Islet of Langerhans (tissue), 1 donor: ENCODE results near the gene C3orf20.
"Not testable (repeated sequence)": the region's sequence is repeated elsewhere in the genome, so short reads cannot be mapped to it uniquely, and the experiment has no call there.

ENCODE experiments used
- FAIRE-seq: peaks from one replicate; lab custom pipeline; 2011; peaks lifted over from hg19 to GRCh38; lab: Jason Lieb, UNC

The C3orf20 gene

GRCh38 chr3:14700891-14701290 is 25.9 kb downstream of the C3orf20 start:
- FAIRE-seq: no peak

- FAIRE-seq: no peak
Measured at GRCh38 chr3:14701676-14702075, 26.7 kb downstream of the C3orf20 start.

GRCh38 chr3:14703128-14703750 is 28.3 kb downstream of the C3orf20 start:
- no peak for FAIRE-seq

- no peak for FAIRE-seq
Measured at GRCh38 chr3:14703791-14704190, 28.9 kb downstream of the C3orf20 start.

- no peak for FAIRE-seq
Measured at GRCh38 chr3:14706096-14706495, 31.2 kb downstream of the C3orf20 start.

GRCh38 chr3:14716591-14716990 is 41.6 kb downstream of the C3orf20 start:
- FAIRE-seq: no peak

GRCh38 chr3:14717307-14717706 is 42.4 kb downstream of the C3orf20 start:
- FAIRE-seq: no peak

GRCh38 chr3:14718539-14718938 is 43.6 kb downstream of the C3orf20 start:
- FAIRE-seq: no peak

- no peak for FAIRE-seq
Measured at GRCh38 chr3:14719006-14719405, 44.1 kb downstream of the C3orf20 start.

GRCh38 chr3:14721126-14721864 is 46.4 kb downstream of the C3orf20 start:
- no peak for FAIRE-seq

- no peak for FAIRE-seq
Measured at GRCh38 chr3:14725013-14725412, 50.1 kb downstream of the C3orf20 start.

- FAIRE-seq: no peak
Measured at GRCh38 chr3:14725564-14726440, 50.9 kb downstream of the C3orf20 start.

GRCh38 chr3:14726441-14726780 is 51.5 kb downstream of the C3orf20 start:
- FAIRE-seq: no peak

- FAIRE-seq: no peak
Measured at GRCh38 chr3:14728113-14728512, 53.2 kb downstream of the C3orf20 start.

GRCh38 chr3:14730703-14731382 is 55.9 kb downstream of the C3orf20 start:
- FAIRE-seq: no peak

GRCh38 chr3:14740983-14741382 is 66.0 kb downstream of the C3orf20 start:
- no peak for FAIRE-seq

GRCh38 chr3:14741510-14741909 is 66.6 kb downstream of the C3orf20 start:
- FAIRE-seq: no peak

GRCh38 chr3:14744556-14744955 is 69.6 kb downstream of the C3orf20 start:
- FAIRE-seq: no peak

GRCh38 chr3:14750650-14751049 is 75.7 kb downstream of the C3orf20 start:
- no peak for FAIRE-seq

- FAIRE-seq: not testable (repeated sequence)
Measured at GRCh38 chr3:14752979-14753378, 78.0 kb downstream of the C3orf20 start.

GRCh38 chr3:14757153-14757700 is 82.3 kb downstream of the C3orf20 start:
- FAIRE-seq: no peak

- no peak for FAIRE-seq
Measured at GRCh38 chr3:14758297-14758696, 83.4 kb downstream of the C3orf20 start.
